Activated CD8-positive, alpha-beta memory T cell treated with anti-CD3 and anti-CD28 coated beads, Interleukin-2, amount 10 ng/mL, durations not matched to agents 7 days and 5 days (primary cell): ENCODE measurements around the gene KHK. TPM values are rescaled to one million over a fixed set of nuclear protein-coding genes. Genes with fewer than 3 reads are reported as not detected.

Experiments used
- ATAC-seq: fragments of 150-1000 bp; cut with Tn5 transposase; one replicate; pipeline ENCODE4 v1.10.0; 2021; ENCODE audit warnings: moderate library complexity
- CTCF ChIA-PET: fragments of 350-600 bp; sonication (Branson Sonifier 250); formaldehyde crosslinking; loops from one replicate; lab custom pipeline; 2021; ENCODE audit warnings: antibody characterized with exemption; lab: Charles Lee
- DNase-seq: peaks from one replicate; pipeline ENCODE4 v3.0.0-alpha.2; 2020
- H3K27ac Mint-ChIP-seq: one replicate; pipeline ENCODE4 v1.8.0; 2021; ENCODE audit warnings: mild to moderate bottlenecking, mixed read lengths
- H3K27me3 Mint-ChIP-seq: one replicate; pipeline ENCODE4 v1.8.0; 2021; ENCODE audit warnings: mixed read lengths
- H3K36me3 Mint-ChIP-seq: one replicate; pipeline ENCODE4 v1.8.0; 2021; ENCODE audit warnings: mild to moderate bottlenecking, mixed read lengths
- H3K4me1 Mint-ChIP-seq: one replicate; pipeline ENCODE4 v1.8.0; 2021; ENCODE audit warnings: mixed read lengths
- H3K4me3 Mint-ChIP-seq: one replicate; pipeline ENCODE4 v1.8.0; 2021; ENCODE audit warnings: mild to moderate bottlenecking, moderate library complexity, mixed read lengths
- H3K9me3 Mint-ChIP-seq: one replicate; pipeline ENCODE4 v1.8.0; 2022; ENCODE audit warnings: low read depth, mixed read lengths
- total RNA-seq, 2 experiments: library from RNA; stranded (reverse); gene quantifications; one replicate each; pipeline ENCODE4 v1.2.3, GENCODE V29; 2021

Gene KHK
- total RNA-seq, 2 experiments from 2014 or later, result 8.0 to 8.8 TPM

DNA sequence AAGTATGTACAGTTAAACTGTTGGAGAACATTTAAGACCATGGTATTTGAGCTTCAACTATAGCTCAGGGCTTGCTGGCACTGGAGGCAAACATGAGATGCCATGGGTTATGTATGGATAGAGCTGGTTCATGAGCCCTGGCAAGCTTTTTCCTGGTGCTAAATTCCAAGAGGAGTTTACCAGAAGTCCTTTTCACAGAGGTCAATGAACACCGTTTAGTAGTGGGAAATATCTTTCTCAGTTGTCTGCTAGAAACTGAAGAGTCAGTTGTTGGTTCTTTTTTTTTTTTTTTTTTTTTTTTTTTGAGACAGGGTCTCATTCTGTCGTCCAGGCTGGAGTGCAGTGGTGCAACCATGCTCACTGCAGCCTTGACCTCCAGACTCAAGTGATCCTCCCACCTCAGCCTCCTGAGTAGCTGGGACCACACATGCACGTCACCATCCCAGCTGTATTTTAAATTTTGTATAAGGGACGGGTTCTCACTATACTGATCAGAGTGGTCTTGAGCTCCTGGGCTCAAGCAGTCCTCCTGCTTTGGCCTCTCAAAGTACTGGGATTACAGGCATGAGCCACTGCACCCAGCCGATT lies 1.3 kb downstream of the KHK start:
- Mint-ChIP-seq H3K9me3 (no peaks in the 10 kb centered on the region), H3K4me3 (peak overlapping the region; percentile 78), H3K4me1 (peaks cover 22% of the 10 kb centered on the region), H3K27ac (no peak overlapping the region), H3K36me3 (no peaks in the 10 kb centered on the region), H3K27me3 (no peaks in the 10 kb centered on the region)
- ATAC-seq, result no peak
- CTCF ChIA-PET, result interaction anchor here (0.7 to 5.6 kb wide), 11 partner anchors 9 to 217 kb away, joined by 3 to 40 read pairs (median 8); partner anchors contain the start of genes ABHD1, AGBL5, OST4 and PREB
- DNase-seq, result no peak

- ATAC-seq (no peak), DNase-seq (no peak)
- H3K27ac Mint-ChIP-seq, result no peak overlapping the region
- no peaks in the 10 kb centered on the region for H3K36me3 Mint-ChIP-seq
- H3K4me3 Mint-ChIP-seq, result no peak overlapping the region
- H3K9me3 Mint-ChIP-seq, result no peaks in the 10 kb centered on the region
- CTCF ChIA-PET, result interaction anchor here (1.8 to 5.6 kb wide), 6 partner anchors 9 to 191 kb away, joined by 7 to 40 read pairs (median 21); partner anchors contain the start of genes AGBL5 and PREB
- peaks cover 22% of the 10 kb centered on the region for H3K4me1 Mint-ChIP-seq
- H3K27me3 Mint-ChIP-seq, result no peaks in the 10 kb centered on the region
Observed at GRCh38 chr2:27088634-27089033, 2.1 kb downstream of the KHK start.

- H3K4me1 Mint-ChIP-seq, result peaks cover 19% of the 10 kb centered on the region
- H3K36me3 Mint-ChIP-seq, result no peaks in the 10 kb centered on the region
- H3K4me3 Mint-ChIP-seq, result no peak overlapping the region
- no peak for ATAC-seq
- no peak for DNase-seq
- no peaks in the 10 kb centered on the region for H3K9me3 Mint-ChIP-seq
- no peaks in the 10 kb centered on the region for H3K27me3 Mint-ChIP-seq
- no peak overlapping the region for H3K27ac Mint-ChIP-seq
- CTCF ChIA-PET, result interaction anchor here (0.7 to 5.6 kb wide), 5 partner anchors 10 to 191 kb away, joined by 3 to 37 read pairs (median 9); partner anchors contain the start of gene PREB
Observed at GRCh38 chr2:27089111-27089954, 2.8 kb downstream of the KHK start.

- Mint-ChIP-seq H3K9me3 (no peaks in the 10 kb centered on the region), H3K4me1 (peaks cover 18% of the 10 kb centered on the region), H3K27me3 (no peaks in the 10 kb centered on the region), H3K4me3 (no peak overlapping the region), H3K36me3 (no peaks in the 10 kb centered on the region), H3K27ac (no peak overlapping the region)
- ATAC-seq (no peak), DNase-seq (no peak)
- CTCF ChIA-PET, result interaction anchor here (0.6 to 1.0 kb wide), 2 partner anchors 113 to 130 kb away, joined by 3 to 4 read pairs; no protein-coding TSS in a partner anchor
Observed at GRCh38 chr2:27091746-27092695, 5.4 kb downstream of the KHK start.

GRCh38 chr2:27092696-27093429 lies 6.3 kb downstream of the KHK start:
- no peaks in the 10 kb centered on the region for H3K27me3 Mint-ChIP-seq
- DNase-seq (no peak), ATAC-seq (no peak)
- CTCF ChIA-PET, result no interaction called here
- no peaks in the 10 kb centered on the region for H3K36me3 Mint-ChIP-seq
- no peaks in the 10 kb centered on the region for H3K9me3 Mint-ChIP-seq
- H3K4me1 Mint-ChIP-seq, result peaks cover 10% of the 10 kb centered on the region
- no peak overlapping the region for H3K4me3 Mint-ChIP-seq
- no peak overlapping the region for H3K27ac Mint-ChIP-seq

DNA sequence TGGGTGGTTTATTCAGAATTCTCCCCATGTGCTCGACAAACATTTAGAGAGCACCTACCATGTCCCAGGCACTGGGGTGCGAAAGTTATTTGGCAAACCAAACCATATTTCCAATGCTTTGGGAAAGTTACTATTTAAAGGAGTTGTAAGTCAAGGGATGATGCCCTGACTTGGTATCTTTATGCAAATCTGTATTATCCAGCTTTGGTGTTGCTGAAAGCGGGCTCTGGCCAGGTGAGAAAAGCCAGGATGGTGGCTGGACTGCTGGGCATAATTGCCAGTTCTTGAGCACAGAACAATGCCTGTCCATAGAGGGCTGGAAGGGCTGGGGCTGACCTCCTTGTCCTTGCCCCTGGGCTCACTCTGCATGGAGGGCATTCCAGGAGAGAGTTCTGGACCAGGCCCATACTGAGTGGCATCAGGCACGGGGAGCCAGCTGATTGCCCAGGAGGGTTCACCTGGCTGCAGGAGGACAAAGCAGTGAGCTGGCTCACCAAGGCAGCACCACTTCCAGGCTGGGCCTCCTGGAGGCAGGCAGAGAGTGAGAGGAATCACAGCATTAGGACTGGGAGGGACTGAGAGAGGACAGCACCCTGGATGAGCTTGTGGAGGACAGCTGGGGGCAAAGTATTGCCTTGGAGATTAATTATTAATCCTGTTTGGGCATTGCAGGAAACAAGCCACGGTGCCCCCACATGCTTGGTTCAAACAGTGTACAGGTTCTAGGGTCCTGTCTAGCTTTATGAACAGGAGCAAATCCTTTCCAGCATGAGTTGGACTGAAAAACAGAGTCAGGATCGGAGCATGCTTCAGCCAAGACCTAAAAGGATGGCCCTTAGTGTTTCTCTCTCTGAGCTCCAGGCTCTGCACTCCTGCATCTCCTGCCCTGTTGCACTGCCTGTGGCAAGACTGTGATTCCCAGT lies 7.1 kb downstream of the KHK start:
- Mint-ChIP-seq H3K4me1 (peaks cover 10% of the 10 kb centered on the region), H3K4me3 (no peak overlapping the region), H3K9me3 (no peaks in the 10 kb centered on the region), H3K27ac (no peak overlapping the region), H3K27me3 (no peaks in the 10 kb centered on the region), H3K36me3 (no peaks in the 10 kb centered on the region)
- CTCF ChIA-PET, result no interaction called here
- DNase-seq (no peak), ATAC-seq (no peak)

- H3K27me3 Mint-ChIP-seq, result no peaks in the 10 kb centered on the region
- no peaks in the 10 kb centered on the region for H3K36me3 Mint-ChIP-seq
- CTCF ChIA-PET, result no interaction called here
- no peak overlapping the region for H3K27ac Mint-ChIP-seq
- H3K4me1 Mint-ChIP-seq, result peaks cover 10% of the 10 kb centered on the region
- no peak for ATAC-seq
- no peaks in the 10 kb centered on the region for H3K9me3 Mint-ChIP-seq
- DNase-seq, result no peak
- H3K4me3 Mint-ChIP-seq, result no peak overlapping the region
Observed at GRCh38 chr2:27094353-27094984, 7.9 kb downstream of the KHK start.

DNA sequence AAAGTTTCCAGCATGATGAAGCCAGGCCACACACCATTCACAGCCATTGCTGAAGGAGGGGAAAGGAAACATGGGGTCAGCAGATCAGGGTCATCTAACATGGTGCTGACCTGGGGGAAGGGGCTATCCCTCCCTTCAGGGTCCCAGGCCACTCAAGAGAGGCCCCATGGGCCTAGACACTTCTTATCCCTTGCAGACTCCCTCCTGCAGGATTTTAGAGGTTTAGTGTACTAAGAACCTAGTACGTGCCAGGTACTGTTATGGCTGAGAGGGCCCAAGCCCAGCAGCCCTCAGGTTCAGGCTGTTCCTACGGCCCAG lies 8.8 kb downstream of the KHK start:
- H3K4me1 Mint-ChIP-seq, result peaks cover 7% of the 10 kb centered on the region
- no peak overlapping the region for H3K4me3 Mint-ChIP-seq
- H3K27me3 Mint-ChIP-seq, result no peaks in the 10 kb centered on the region
- H3K36me3 Mint-ChIP-seq, result no peaks in the 10 kb centered on the region
- ATAC-seq (no peak), DNase-seq (no peak)
- no peaks in the 10 kb centered on the region for H3K9me3 Mint-ChIP-seq
- no peak overlapping the region for H3K27ac Mint-ChIP-seq
- CTCF ChIA-PET, result interaction anchor here (1.0 to 7.8 kb wide), 6 partner anchors 8 to 208 kb away, joined by 3 to 74 read pairs (median 11); partner anchors contain the start of genes KHK and TRIM54

GRCh38 chr2:27095745-27096651 lies 9.4 kb downstream of the KHK start:
- CTCF ChIA-PET, result interaction anchor here (1.0 to 7.8 kb wide), 11 partner anchors 9 to 209 kb away, joined by 3 to 74 read pairs (median 4); partner anchors contain the start of genes KHK and TRIM54
- ATAC-seq, result peak; percentile 88
- peak; percentile 65 for DNase-seq
- Mint-ChIP-seq H3K36me3 (no peaks in the 10 kb centered on the region), H3K4me3 (no peak overlapping the region), H3K27ac (no peak overlapping the region), H3K4me1 (peaks cover 7% of the 10 kb centered on the region), H3K9me3 (no peaks in the 10 kb centered on the region), H3K27me3 (no peaks in the 10 kb centered on the region)

- Mint-ChIP-seq H3K9me3 (no peaks in the 10 kb centered on the region), H3K27ac (no peak overlapping the region), H3K4me3 (no peak overlapping the region), H3K4me1 (peaks cover 7% of the 10 kb centered on the region), H3K27me3 (no peaks in the 10 kb centered on the region), H3K36me3 (no peaks in the 10 kb centered on the region)
- CTCF ChIA-PET, result interaction anchor here (1.1 to 7.8 kb wide), 9 partner anchors 8 to 208 kb away, joined by 3 to 74 read pairs (median 5); partner anchors contain the start of genes KHK and TRIM54
- ATAC-seq (no peak), DNase-seq (no peak)
Observed at GRCh38 chr2:27096748-27097297, 10.3 kb downstream of the KHK start.
